HG02678 (cell line): Measurements from ENCODE around the gene ITIH3.
"Not testable (repeated sequence)": the region's sequence is repeated elsewhere in the genome, so short reads cannot be mapped to it uniquely, and the experiment has no call there.

ENCODE experiments used
- ATAC-seq: cut with Tn5 transposase; IDR thresholded peaks from one replicate; pipeline ENCODE4 v1.9.1; 2021; ENCODE audit warnings: mild to moderate bottlenecking, moderate library complexity; ENCODE audit not compliant: unreplicated experiment

The ITIH3 gene, protein sequence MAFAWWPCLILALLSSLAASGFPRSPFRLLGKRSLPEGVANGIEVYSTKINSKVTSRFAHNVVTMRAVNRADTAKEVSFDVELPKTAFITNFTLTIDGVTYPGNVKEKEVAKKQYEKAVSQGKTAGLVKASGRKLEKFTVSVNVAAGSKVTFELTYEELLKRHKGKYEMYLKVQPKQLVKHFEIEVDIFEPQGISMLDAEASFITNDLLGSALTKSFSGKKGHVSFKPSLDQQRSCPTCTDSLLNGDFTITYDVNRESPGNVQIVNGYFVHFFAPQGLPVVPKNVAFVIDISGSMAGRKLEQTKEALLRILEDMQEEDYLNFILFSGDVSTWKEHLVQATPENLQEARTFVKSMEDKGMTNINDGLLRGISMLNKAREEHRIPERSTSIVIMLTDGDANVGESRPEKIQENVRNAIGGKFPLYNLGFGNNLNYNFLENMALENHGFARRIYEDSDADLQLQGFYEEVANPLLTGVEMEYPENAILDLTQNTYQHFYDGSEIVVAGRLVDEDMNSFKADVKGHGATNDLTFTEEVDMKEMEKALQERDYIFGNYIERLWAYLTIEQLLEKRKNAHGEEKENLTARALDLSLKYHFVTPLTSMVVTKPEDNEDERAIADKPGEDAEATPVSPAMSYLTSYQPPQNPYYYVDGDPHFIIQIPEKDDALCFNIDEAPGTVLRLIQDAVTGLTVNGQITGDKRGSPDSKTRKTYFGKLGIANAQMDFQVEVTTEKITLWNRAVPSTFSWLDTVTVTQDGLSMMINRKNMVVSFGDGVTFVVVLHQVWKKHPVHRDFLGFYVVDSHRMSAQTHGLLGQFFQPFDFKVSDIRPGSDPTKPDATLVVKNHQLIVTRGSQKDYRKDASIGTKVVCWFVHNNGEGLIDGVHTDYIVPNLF

DNA sequence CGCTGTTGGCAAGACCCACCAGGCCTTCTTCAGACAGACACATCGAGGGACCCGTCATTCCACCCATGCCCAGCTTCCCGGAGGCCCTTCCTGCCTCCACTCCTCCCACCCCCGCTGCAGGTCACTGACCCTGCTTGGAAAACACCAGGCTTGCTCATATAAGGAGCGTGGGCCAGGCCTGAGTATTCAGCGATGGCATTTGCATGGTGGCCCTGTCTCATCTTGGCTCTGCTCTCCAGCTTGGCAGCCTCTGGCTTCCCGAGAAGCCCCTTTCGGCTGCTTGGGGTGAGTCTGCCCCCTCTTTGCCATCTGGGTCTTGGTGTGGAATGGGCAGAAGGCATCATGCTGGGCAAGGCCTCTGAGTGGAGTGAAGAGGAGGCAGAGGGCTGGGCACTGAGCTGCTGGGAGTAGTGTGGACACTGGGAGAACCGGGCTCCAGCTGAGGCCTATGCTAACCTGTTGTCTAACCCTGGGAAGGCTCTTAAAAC is at the start of gene ITIH3:
Gene ITIH3, plus strand, starts transcription at position 185 of the 488 bp plus-strand sequence. Its CDS starts 8 bp downstream, at position 193.
- ATAC-seq = no peak

DNA sequence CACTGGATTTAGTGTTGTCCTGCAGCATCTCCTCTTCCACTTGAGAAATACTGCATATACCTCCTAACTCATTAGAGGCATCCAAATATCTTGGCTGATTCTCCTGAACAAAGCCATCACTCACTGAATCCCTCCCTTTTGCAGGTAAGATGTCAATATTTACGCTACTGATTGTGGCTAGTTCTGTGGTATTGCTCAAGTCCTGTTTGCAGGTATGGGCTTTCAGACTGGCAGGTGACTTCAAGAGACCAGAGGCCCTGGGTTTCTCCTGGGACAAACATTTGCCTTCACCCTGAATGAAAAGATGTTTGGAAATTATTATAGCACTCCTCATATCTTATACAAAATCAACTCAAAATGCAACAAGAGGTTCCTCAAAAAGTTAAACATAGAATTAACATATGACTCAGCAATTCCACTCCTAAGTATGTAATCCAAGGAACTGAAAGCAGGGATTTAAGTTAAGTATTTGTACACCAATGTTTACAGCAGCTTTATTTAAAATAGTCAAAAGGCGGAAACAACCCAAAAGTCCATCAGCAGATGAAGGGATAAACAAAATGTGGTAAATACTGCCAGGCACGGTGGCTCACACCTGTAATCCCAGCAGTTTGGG is 42.4 kb upstream of the ITIH3 start:
- ATAC-seq = no peak

DNA sequence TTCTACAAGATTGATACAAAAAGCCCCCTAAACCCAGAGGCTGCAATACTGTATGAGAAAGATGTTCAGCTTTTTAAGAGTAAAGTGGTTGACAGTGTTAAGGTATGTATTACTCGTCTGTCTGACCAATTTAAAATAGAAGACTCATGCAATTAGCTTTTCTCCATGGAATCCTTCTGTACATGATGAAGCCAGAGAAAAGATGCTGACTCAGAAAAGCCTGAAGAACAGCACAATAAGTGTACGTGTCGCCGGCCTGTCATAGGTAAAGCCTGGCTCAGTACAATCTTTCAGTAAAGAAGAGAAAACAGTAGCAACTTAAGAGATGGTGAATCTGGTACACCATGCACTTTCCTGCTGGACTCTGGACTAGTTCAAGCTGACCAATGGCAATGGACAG is 40.2 kb upstream of the ITIH3 start:
- ATAC-seq = no peak

DNA sequence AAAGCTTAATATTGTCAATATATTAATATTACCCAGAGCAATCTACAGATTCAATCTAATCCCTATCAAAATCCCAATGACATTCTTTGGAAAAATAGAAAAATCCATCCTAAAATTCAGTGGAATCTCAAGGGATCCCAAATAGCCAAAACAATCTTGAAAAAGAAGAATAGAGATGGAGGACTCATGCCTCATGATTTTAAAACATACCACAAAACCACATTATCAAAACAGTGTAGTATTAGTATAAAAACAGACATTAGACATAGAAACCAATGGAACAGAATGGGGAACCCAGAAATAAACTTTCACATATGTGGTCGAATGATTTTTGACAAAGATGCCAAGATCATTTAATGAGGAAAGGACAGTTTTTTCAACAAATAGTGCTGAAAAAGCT is 38.5 kb upstream of the ITIH3 start:
- ATAC-seq = no peak

DNA sequence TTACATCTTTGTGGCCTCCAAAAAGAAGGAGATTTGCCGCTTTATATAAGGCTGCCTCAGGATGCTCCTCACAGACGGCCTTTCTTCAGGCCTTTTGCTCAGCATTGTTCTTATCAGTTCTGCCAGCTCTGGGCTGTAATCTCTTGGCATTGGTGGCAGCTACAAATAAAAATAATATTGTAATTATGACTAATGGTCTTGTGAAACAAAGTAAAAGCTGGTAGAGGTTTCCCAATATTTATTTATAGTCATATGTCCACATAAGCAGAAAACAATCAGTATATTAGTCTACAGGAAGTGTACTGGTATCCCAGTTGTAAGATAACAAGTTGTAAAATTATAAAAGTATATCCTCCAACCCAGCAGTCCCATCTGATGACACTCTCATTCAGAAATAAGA is 31.1 kb upstream of the ITIH3 start:
- no peak for ATAC-seq

DNA sequence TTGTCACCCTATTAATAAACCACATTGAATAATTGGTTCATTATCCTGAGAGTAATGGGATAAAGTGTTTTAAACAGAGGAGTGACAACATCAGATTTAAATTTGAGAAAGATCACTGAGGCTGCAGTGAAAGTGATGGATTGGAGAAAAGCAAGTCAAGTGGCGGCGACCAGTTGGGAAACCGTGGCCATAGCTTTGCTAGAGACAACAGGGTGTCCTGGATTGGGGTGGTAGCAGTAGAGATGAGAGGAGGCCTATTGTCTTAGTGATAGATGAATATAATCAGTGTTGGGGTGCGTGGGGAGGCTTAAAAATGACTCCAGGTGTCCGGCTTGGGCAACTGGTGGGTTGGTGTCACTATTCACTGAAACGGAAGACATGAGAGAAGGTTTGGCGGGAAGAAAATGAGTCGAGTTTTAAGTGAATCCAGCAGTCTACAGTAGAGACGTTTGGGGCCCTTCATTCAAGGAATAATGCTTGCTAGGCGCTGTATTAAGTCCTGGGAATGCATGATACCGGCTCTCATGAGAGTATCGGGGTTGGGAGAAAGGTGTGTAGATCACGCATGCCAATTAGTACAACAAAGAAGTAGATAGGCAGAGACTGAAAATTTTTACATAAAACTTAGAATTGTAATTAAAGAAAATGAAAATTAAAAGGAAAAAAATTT is 24.7 kb upstream of the ITIH3 start:
- ATAC-seq = no peak

DNA sequence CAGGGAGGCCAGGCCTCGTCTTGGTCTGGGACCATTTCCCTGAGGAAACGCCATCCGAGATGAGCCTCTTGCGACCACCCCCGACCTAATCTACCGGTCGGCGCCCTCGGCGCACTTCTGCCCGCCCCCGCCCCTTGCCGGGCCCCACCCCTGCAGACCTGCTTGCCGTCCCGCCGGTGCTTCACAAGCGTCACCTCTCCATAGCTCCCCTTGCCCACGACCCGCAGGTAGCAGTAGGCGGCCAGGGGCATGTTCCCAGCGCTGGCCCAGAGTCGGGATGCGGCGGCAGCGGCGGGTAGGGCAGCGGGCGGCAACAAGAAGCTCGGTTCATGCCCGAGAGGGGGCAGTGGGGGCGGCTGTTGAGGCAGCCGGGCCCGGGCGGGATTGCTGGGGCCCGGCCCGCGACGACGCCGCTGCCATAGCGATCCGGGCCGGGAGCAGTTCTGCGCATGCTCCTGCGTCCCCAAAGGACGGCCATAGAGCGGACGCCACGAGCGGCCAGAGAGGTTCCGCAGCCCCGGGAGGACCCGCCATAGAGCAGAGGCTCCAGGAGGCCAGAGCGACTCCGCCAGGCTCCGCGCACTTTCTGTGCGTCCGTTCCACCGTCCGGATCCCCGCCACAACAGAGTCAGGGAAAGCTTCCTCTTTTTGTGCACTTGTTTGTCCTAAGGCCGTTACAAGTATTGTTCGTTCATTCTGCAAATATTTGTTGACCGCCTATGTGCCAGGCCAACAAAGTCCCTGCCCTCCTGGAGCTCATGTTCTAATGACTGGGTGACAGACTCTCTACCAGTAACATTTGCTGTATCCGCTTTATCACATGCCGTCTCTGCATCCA is 23.9 kb upstream of the ITIH3 start, which contains the start of gene NEK4:
Gene NEK4, minus strand, starts transcription at position 445 of the 838 bp plus-strand sequence. Its CDS starts 194 bp downstream, at position 251.
- ATAC-seq = peak; percentile 94

DNA sequence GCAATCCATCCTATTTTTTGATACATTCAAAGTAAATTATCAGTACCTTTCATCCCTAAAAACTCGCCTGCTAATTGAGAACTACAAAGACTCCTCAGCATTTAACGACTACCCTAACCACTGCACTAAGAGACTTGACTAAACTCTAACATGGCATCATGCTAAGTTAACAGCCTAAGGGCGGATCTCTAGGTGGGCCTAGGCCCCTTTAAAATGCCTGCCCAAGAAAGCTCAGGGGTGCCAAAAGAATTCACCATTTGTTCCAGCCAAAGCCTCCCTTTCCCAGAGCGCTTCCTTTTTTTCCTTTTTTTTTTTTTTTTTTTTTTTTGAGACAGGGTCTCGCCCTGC is 23.3 kb upstream of the ITIH3 start:
- ATAC-seq = no peak

DNA sequence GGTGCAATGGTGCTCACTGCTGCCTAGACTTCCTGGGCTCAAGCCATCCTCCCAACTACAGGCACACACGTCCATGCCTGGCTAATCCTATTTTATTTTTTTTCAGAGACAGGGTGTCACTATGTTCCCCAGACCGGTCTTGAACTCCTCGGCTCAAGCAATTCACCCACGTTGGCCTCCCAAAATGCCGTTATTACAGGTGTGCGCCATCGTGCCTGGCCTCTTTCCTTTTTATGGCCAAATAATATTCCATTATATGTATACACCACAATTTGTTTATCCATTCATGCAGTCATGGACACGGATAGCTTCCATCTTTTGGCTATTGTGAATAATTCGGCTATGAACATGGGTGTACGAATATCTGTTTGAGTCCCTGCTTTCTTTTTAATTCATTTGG is 22.9 kb upstream of the ITIH3 start:
- ATAC-seq = no peak

DNA sequence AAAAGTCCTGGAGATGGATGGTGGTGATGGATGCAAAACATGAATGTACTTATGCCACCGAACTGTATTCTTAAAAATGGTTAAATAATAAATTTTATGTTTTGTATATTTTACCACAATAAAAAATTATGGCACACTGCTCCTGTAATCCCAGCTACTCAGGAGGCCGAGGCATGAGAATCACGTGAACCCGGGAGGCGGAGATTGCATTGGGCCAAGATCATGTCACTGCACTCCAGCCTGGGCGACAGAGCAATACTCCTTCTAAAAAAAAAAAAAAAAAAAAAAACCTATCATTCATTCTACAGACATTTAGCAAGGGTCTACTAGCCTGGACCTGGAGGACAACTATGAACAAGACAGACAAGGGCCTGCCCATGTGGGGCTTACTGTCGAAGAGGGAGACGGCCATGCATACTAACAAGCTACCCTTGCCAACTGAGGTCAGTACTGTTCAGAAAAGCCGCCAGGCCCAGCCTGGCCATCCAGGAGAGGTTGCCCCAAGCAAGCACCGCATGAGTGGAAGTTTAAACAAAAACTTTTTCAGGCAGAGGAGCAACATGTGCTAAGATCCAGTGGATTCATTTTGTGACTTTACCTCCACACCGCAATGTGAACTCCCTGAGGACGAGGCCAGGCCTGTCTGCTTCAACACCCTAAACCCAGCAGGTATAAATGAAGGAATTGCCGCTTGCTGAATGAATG is 21.1 kb upstream of the ITIH3 start:
- ATAC-seq = no peak

DNA sequence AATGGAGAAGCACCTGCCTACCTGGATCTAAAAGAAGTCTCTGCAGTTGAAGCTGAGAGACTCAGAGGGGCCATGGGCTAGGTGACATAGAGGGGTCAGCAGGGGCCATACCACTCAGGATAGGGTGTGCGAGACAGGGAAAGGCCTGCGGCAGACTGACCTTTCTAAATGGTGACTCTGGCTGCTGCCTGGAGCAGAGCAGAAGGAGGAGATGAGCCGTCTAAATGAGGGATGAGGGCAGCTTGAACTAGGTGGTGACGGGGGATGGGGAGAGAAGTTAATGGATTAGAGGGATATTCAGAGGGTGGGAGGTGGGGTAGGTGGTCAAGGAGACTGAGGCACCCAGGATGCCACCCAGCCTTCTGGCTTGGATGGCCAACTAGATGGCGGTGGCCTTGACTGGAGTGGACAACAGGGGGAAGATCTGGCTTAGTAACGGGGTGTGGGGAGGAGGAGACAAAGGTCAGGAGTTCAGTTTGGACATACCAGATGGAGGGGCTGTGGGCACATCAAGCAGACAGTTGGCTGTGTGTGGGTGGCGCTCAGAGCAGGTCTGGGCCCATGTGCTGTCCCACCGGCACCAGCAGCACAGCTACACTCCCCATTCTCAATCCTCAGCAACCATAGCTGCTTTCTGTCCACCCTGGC is 20.4 kb upstream of the ITIH3 start:
- no peak for ATAC-seq

DNA sequence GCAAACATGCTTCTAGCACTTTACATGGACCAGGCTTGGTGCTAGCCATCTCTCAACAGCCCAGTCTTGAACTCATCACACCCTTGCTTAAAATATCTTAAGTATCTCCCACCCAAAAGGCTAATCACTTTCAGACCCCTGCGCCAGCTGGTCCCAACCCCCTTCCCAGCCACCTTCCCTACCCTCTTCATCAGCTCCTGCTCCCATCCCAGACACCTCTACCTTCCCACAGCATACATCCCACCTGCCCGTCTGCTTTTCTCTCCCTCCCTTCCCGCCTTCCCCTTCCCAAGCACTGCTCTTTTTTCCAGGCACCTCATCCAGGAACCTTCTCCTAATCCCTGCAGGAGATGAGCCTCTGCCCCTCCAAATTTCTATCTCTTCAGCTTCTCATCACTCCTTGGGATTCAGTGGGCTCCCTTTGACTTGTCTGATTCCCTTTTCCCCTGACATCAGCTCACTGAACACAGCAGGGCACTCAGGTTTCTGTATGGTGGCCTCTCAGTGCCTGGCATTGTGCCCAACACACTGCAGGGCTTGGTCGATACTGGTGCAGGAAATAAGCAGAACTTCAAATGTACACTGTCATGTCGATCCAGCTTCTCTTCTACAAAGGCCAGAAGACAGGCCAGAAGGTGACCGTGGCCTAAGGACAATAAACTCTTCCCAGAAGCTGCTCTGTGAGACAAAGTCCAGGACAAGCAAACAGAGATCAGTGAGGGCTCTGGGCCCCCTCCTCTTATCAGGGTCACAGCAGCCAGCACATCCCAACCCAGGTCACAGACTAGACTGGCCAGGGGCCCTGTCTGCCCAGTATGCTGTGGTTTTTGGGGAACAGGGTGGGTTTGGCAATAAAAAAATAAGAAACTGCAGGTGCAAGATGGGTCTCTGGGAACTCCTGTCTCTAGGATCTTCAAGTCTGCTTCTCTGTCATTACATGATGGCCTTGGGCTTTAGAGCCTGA is 19.4 kb upstream of the ITIH3 start:
- ATAC-seq = no peak

DNA sequence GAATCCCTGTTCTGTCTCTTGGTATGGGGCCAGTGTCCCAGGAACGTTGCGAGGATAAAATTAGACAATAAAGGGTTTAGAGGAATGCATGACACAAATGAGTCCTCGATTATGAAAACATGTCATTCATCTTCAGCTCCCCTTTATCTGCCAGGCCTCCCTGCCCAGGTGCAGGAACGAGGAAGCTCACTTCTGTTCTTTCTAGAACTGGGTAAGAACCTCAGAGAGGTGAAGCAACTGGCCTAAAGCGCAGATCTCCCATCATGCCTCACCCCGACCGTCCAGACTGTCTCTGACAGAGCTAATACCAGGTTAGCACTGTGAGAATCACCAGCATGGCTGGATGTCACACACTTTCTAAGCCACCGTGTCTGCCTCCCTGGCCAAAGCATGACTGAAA is 18.7 kb upstream of the ITIH3 start:
- ATAC-seq = no peak

DNA sequence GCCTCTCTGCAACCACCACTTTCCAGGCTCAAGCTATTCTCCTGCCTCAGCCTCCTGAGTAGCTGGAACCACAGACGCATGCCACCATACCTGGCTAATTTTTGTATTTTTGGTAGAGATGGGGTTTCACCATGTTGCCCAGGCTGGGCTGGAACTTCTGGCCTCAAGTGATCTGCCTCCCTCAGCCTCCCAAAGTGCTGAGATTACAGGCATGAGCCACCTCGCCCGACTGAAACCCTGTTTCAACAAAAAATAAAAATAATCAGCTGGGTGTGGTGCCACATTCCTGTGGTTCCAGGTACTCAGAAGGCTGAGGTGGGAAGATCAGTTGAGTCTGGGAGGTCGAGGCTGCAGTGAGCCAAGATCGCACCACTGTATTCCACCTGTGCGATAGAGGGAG is 18.1 kb upstream of the ITIH3 start:
- ATAC-seq = not testable (repeated sequence)

DNA sequence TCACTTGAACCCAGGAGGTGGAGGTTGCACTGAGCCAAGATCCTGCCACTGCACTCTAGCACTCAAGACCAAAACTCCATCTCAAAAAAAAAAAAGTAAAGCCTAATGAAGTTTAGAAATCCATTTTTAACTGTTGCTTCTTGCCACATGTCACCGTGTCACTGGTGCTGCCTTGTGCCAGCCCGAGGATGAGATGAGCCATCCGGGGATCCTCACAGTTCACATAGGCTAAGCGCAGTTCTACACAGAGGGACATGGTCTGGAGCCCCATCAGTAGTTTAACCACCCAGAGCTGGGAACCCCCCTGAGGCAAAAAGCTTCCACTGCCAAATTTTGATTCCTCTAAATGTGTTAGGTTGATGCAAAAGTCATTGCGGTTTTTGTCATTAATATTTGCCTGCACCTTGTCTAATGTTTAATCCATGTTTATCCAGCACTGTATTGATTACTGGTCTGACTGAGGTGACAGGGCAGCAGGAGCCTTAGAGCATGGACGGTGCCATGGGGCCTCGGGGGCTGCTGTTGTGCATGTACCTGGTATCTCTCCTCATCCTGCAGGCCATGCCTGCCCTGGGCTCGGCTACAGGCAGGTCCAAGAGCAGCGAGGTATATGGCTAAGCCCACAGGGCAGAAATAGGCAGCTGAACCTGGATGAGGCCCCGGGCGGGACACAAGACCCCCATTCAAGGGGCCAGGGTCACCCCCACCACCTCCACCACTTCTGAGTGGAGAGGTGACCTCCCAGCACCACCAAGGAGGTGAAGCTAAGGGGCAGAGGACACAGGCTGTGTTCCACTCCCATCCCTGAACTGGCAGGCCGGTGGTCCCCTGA is 17.3 kb upstream of the ITIH3 start, which contains the start of gene ITIH1:
Gene ITIH1, plus strand, starts transcription at position 473 of the 832 bp plus-strand sequence. Its CDS starts 17 bp downstream, at position 490.
- no peak for ATAC-seq

DNA sequence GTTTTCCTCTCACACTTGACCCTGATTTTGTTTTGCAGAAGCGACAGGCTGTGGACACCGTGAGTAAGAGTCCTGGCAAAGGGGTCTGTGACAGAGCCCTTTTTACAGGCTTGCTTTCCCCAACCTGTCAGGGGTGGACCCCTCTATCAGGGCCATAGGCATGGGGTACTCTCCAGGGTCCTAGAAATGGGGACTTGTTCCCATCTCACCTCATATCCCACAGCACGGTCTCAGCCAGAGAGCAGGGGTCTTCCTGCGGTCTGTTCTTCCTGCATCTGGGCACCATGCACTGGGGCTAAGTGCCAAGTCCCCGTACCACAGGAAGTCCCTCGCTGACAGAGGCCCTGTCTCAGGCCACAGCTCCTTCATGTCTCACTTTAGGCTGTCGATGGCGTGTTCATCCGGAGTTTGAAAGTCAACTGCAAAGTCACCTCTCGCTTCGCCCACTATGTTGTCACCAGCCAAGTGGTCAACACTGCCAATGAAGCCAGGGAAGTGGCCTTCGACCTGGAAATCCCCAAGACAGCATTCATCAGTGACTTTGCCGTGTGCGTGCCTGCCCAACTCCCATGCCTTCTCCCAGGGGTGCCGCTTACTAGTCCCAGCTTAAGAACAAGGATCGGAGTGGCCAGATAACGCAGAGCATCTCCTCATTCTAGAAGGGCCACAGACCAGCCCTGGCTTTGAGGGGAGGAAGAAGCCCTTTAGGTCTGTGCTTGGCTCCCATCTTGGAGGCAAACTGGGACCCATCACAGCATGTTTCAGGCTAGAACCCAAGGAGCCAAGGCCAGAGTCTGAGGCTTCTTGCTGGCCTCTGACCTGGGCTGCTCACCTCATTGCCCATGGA is 16.4 kb upstream of the ITIH3 start:
- ATAC-seq = no peak
